ENCODE data around the gene FAM13C.
A peak's percentile ranks its signal among the peaks of the same experiment; 100 is the strongest.

Gene FAM13C

GRCh38 chr10:59391060-59391459 is 28.7 kb upstream of the FAM13C start:
- no peak overlapping the region for H3K4me3 ChIP-seq (ENCODE audit: low read length)
- no peak for DNase-seq (ENCODE audit: low read depth)
- no peak for TF ChIP-seq CTCF (conservative IDR thresholded peaks at IDR 0.05; ENCODE audit: low read length)

GRCh38 chr10:59388671-59388976 is 26.3 kb upstream of the FAM13C start:
- no peak for DNase-seq (ENCODE audit: low read depth)
- H3K4me3 ChIP-seq (ENCODE audit: low read length) = no peak overlapping the region
- TF ChIP-seq CTCF (conservative IDR thresholded peaks at IDR 0.05; ENCODE audit: low read length) = 0 out of 2 replicates have a peak, but pooled peaks have one; percentile 4

GRCh38 chr10:59387951-59388670 is 25.8 kb upstream of the FAM13C start:
- no peak overlapping the region for H3K4me3 ChIP-seq (ENCODE audit: low read length)
- TF ChIP-seq CTCF (conservative IDR thresholded peaks at IDR 0.05; ENCODE audit: low read length) = no peak
- DNase-seq (ENCODE audit: low read depth) = peak; percentile 99

- no peak for DNase-seq (ENCODE audit: low read depth)
- no peak for TF ChIP-seq CTCF (conservative IDR thresholded peaks at IDR 0.05; ENCODE audit: low read length)
- no peak overlapping the region for H3K4me3 ChIP-seq (ENCODE audit: low read length)
Observed at GRCh38 chr10:59384761-59385160, 22.4 kb upstream of the FAM13C start.

GRCh38 chr10:59383908-59384307 is 21.6 kb upstream of the FAM13C start:
- no peak overlapping the region for H3K4me3 ChIP-seq (ENCODE audit: low read length)
- TF ChIP-seq CTCF (conservative IDR thresholded peaks at IDR 0.05; ENCODE audit: low read length) = no peak
- no peak for DNase-seq (ENCODE audit: low read depth)

- H3K4me3 ChIP-seq (ENCODE audit: low read length) = no peak overlapping the region
- no peak for DNase-seq (ENCODE audit: low read depth)
- TF ChIP-seq CTCF (conservative IDR thresholded peaks at IDR 0.05; ENCODE audit: low read length) = no peak
Observed at GRCh38 chr10:59383436-59383835, 21.1 kb upstream of the FAM13C start.

- TF ChIP-seq CTCF (conservative IDR thresholded peaks at IDR 0.05; ENCODE audit: low read length) = no peak
- no peak overlapping the region for H3K4me3 ChIP-seq (ENCODE audit: low read length)
- DNase-seq (ENCODE audit: low read depth) = peak; percentile 30
Observed at GRCh38 chr10:59382831-59383295, 20.5 kb upstream of the FAM13C start.
